H1 (cell line): ENCODE measurements around the gene RFX5. TPM values are rescaled to one million over a fixed set of nuclear protein-coding genes. Genes with fewer than 3 reads are reported as not detected.

Experiments
- CTCF ChIA-PET: fragments of 300-600 bp; sonication (Branson Sonifier 250); formaldehyde crosslinking; loops from one replicate; lab custom pipeline; 2021; ENCODE audit not compliant: partially characterized antibody; lab: Charles Lee
- POLR2A ChIA-PET: fragments of 300-600 bp; sonication (Branson Sonifier 250); formaldehyde crosslinking; loops from one replicate; lab custom pipeline; 2021; ENCODE audit warnings: inconsistent platforms; ENCODE audit not compliant: partially characterized antibody; lab: Charles Lee
- DNase-seq, 2 experiments: peaks; one replicate each; pipeline versions ENCODE4 v3.0.0 to v3.0.0-alpha.2; 2010 to 2022; ENCODE audit warnings: low spot score in 2 of 2, low read depth in 1 of 2, mixed read lengths in 1 of 2
- FAIRE-seq: peaks from 2 replicates; lab custom pipeline; 2011; peaks lifted over from hg19 to GRCh38; lab: Jason Lieb, UNC
- H2AFZ ChIP-seq: 2 replicates; pipeline ENCODE4 v1.8.1; 2012; ENCODE audit warnings: low read length, inconsistent platforms
- H2AK5ac ChIP-seq: 2 replicates; pipeline ENCODE4 v1.6.1; 2013; ENCODE audit warnings: low read depth, low read length
- H2BK120ac ChIP-seq: replicated peaks from 2 replicates; pipeline ENCODE3; 2013; ENCODE audit warnings: low read depth, low read length, inconsistent platforms
- H2BK12ac ChIP-seq: 2 replicates; pipeline ENCODE4 v1.6.1; 2013; ENCODE audit warnings: low read depth, low read length
- H2BK15ac ChIP-seq: 2 replicates; pipeline ENCODE4 v1.6.1; 2013; ENCODE audit warnings: low read length
- H2BK20ac ChIP-seq: 2 replicates; pipeline ENCODE4 v1.6.1; 2013; ENCODE audit warnings: low read length
- H2BK5ac ChIP-seq: 2 replicates; pipeline ENCODE4 v1.6.1; 2013; ENCODE audit warnings: low read depth, low read length
- H3K14ac ChIP-seq: 2 replicates; pipeline ENCODE4 v1.6.1; 2013; ENCODE audit warnings: inconsistent platforms; ENCODE audit not compliant: insufficient read length
- H3K18ac ChIP-seq: 2 replicates; pipeline ENCODE4 v1.6.1; 2013; ENCODE audit warnings: low read length; ENCODE audit errors: extremely low read depth
- H3K23ac ChIP-seq: 2 replicates; pipeline ENCODE4 v1.6.1; 2013; ENCODE audit warnings: inconsistent platforms; ENCODE audit not compliant: insufficient read length
- H3K23me2 ChIP-seq: 2 replicates; pipeline ENCODE4 v1.6.1; 2013; ENCODE audit warnings: low read depth, low read length
- H3K27ac ChIP-seq: 2 replicates; pipeline ENCODE4 v1.6.1; 2011; ENCODE audit warnings: low read depth, low read length, inconsistent platforms
- H3K27me3 ChIP-seq, 4 experiments: replicated peaks in 1 of 4; 1 replicate in 1 of 4; 2 replicates in 3 of 4; pipeline versions ENCODE4 v1.6.1 to v1.8.1; 2011 to 2013; ENCODE audit warnings: low read length in 3 of 4, mild to moderate bottlenecking in 3 of 4, inconsistent platforms in 2 of 4, mixed read lengths in 2 of 4, moderate library complexity in 1 of 4; ENCODE audit not compliant: control insufficient read depth in 3 of 4, insufficient read depth in 3 of 4; ENCODE audit errors: extremely low read depth in 1 of 4
- H3K36me3 ChIP-seq, 4 experiments: 2 replicates each; pipeline versions ENCODE4 v1.6.1 to v1.8.1; 2011 to 2013; ENCODE audit warnings: mild to moderate bottlenecking in 4 of 4, low read length in 3 of 4, moderate library complexity in 2 of 4, control low read depth in 1 of 4, inconsistent platforms in 1 of 4; ENCODE audit not compliant: insufficient read depth in 4 of 4, control insufficient read depth in 2 of 4
- H3K4ac ChIP-seq: replicated peaks from 2 replicates; pipeline ENCODE3; 2013; ENCODE audit warnings: low read length, low read depth, mixed read lengths, inconsistent platforms; ENCODE audit not compliant: insufficient read length
- H3K4me1 ChIP-seq, 4 experiments: replicated peaks in 1 of 4; 1 replicate in 1 of 4; 2 replicates in 3 of 4; pipeline versions ENCODE4 v1.6.1 to v1.8.1; 2011 to 2013; ENCODE audit warnings: low read length in 3 of 4, inconsistent platforms in 2 of 4, mixed read lengths in 1 of 4; ENCODE audit not compliant: insufficient read depth in 4 of 4, control insufficient read depth in 3 of 4
- H3K4me2 ChIP-seq, 2 experiments: 2 replicates each; pipeline versions ENCODE4 v1.6.1 to v1.8.1; 2011 to 2013; ENCODE audit warnings: low read depth in 2 of 2, low read length in 2 of 2, control low read depth in 1 of 2, inconsistent platforms in 1 of 2, mild to moderate bottlenecking in 1 of 2; ENCODE audit not compliant: insufficient read depth in 1 of 2
- H3K4me3 ChIP-seq, 4 experiments: fragments of 200-600, 300-600 bp in 1 of 4; sonication (generic), shearing (Covaris generic), sonication (Bioruptor Twin) in 1 of 4; 2 replicates each; pipeline versions ENCODE4 v1.5.1 to v1.8.1; 2011 to 2016; ENCODE audit warnings: low read length in 4 of 4, low read depth in 3 of 4, control low read depth in 2 of 4, inconsistent platforms in 2 of 4, mild to moderate bottlenecking in 2 of 4, mixed read lengths in 1 of 4, moderate library complexity in 1 of 4; ENCODE audit not compliant: insufficient read depth in 2 of 4; ENCODE audit errors: extremely low read depth in 1 of 4
- H3K56ac ChIP-seq: replicated peaks from 2 replicates; pipeline ENCODE3; 2013; ENCODE audit warnings: low read depth, mild to moderate bottlenecking, mixed read lengths, low read length, inconsistent platforms; ENCODE audit not compliant: insufficient read length
- H3K79me1 ChIP-seq: 2 replicates; pipeline ENCODE4 v1.6.1; 2013; ENCODE audit warnings: low read depth, low read length, control low read depth
- H3K79me2 ChIP-seq, 2 experiments: 2 replicates each; pipeline versions ENCODE4 v1.6.1 to v1.8.1; 2012 to 2013; ENCODE audit warnings: low read length in 2 of 2, mild to moderate bottlenecking in 2 of 2, inconsistent platforms in 1 of 2; ENCODE audit not compliant: insufficient read depth in 2 of 2, control insufficient read depth in 1 of 2
- H3K9ac ChIP-seq, 4 experiments: replicated peaks in 1 of 4; 1 replicate in 1 of 4; 2 replicates in 3 of 4; pipeline versions ENCODE4 v1.6.1 to v1.8.1; 2011 to 2013; ENCODE audit warnings: low read depth in 3 of 4, low read length in 3 of 4, control low read depth in 2 of 4, mild to moderate bottlenecking in 2 of 4, moderate library complexity in 2 of 4, inconsistent platforms in 1 of 4; ENCODE audit errors: extremely low read depth in 1 of 4
- H3K9me3 ChIP-seq, 2 experiments: 2 replicates each; pipeline versions ENCODE4 v1.6.1 to v1.8.1; 2012 to 2013; ENCODE audit warnings: mild to moderate bottlenecking in 2 of 2, moderate library complexity in 2 of 2, control low read depth in 1 of 2, inconsistent platforms in 1 of 2, low read depth in 1 of 2, low read length in 1 of 2, mixed read lengths in 1 of 2; ENCODE audit not compliant: insufficient read depth in 2 of 2
- H4K20me1 ChIP-seq, 2 experiments: replicated peaks in 1 of 2; 2 replicates each; pipeline versions ENCODE3 to v1.8.1; 2011 to 2013; ENCODE audit warnings: inconsistent platforms in 2 of 2, low read length in 2 of 2, mild to moderate bottlenecking in 1 of 2; ENCODE audit not compliant: insufficient read depth in 2 of 2, control insufficient read depth in 1 of 2
- H4K5ac ChIP-seq: 2 replicates; pipeline ENCODE4 v1.6.1; 2013; ENCODE audit warnings: low read length, low read depth, mixed read lengths, inconsistent platforms; ENCODE audit not compliant: insufficient read length
- H4K8ac ChIP-seq: 2 replicates; pipeline ENCODE4 v1.8.0; 2013; ENCODE audit warnings: mild to moderate bottlenecking, moderate library complexity, low read length, inconsistent platforms; ENCODE audit not compliant: insufficient read depth; ENCODE audit errors: extremely low read depth
- H4K91ac ChIP-seq: replicated peaks from 2 replicates; pipeline ENCODE3; 2013; ENCODE audit warnings: low read length, mixed read lengths, inconsistent platforms; ENCODE audit not compliant: insufficient read length
- BRCA1 ChIP-seq: IDR thresholded peaks from 2 replicates; pipeline ENCODE4 v1.6.1; 2012; ENCODE audit warnings: low read depth, low read length, improper control_type of control experiment
- E2F6 ChIP-seq: IDR thresholded peaks from 2 replicates; pipeline ENCODE4 v1.6.1; 2012; ENCODE audit warnings: inconsistent platforms
- NRF1 ChIP-seq: IDR thresholded peaks from 2 replicates; pipeline ENCODE4 v1.6.1; 2011; ENCODE audit warnings: mild to moderate bottlenecking, low read depth, low read length, improper control_type of control experiment
- SIX5 ChIP-seq: IDR thresholded peaks from 2 replicates; pipeline ENCODE4 v1.6.1; 2011; ENCODE audit warnings: mild to moderate bottlenecking, low read depth, low read length
- polyA plus RNA-seq, 7 experiments: library from polyadenylated mRNA; depleted of rRNA in 3 of 7; stranded (reverse) in 5 of 7; unstranded in 2 of 7; fragments of >200 nt in 5 of 7; fragments of 200-250 nt in 2 of 7; gene quantifications; 1 replicate in 5 of 7; 2 replicates in 1 of 7; 4 replicates in 1 of 7; pipeline versions ENCODE4 v1.2.1 to v1.2.3, GENCODE V29; 2011 to 2013; ENCODE audit warnings: missing spikeins in 2 of 7, mixed read lengths in 2 of 7
- total RNA-seq: library from RNA; stranded (reverse); fragmentation: NEBNext Ultra II Directional; extraction: Animal tissue kit (Norgen Biotek cat#: 25700); gene quantifications from 2 replicates; pipeline ENCODE4 v1.2.1, GENCODE V29; 2021

RFX5 gene
- total and polyA plus RNA-seq, 2 of the 8 experiments (the other 6 are each of a cell fraction or from before 2014, with no cell fraction given), result 27.8 to 59.7 TPM

GRCh38 chr1:151361883-151362282 lies 14.8 kb upstream of the RFX5 start:
- POLR2A ChIA-PET, result interaction anchor here (1.2 to 1.4 kb wide), 2 partner anchors 9 to 25 kb away, joined by 3 to 4 read pairs; no protein-coding TSS in a partner anchor
- Histone ChIP-seq H3K9me3 (peaks cover 10 to 15% of the 10 kb centered on the region in 2 experiments), H3K9ac (no peak overlapping the region), H2BK15ac (no peak overlapping the region), H2BK5ac (no peak overlapping the region), H4K5ac (no peak overlapping the region), H4K20me1 (no peaks in the 10 kb centered on the region), H3K27ac (no peak overlapping the region), H3K79me2 (no peaks in the 10 kb centered on the region), H3K4me2 (no peak overlapping the region), H3K4me1 (no peaks in the 10 kb centered on the region), H2BK12ac (no peak overlapping the region), H4K91ac (no peak overlapping the region), H2AK5ac (no peak overlapping the region), H2BK120ac (no peak overlapping the region), H3K4me3 (no peak overlapping the region), H3K56ac (no peak overlapping the region), H3K23me2 (no peaks in the 10 kb centered on the region), H2AFZ (no peak overlapping the region), H3K79me1 (no peaks in the 10 kb centered on the region), H3K23ac (no peak overlapping the region), H3K4ac (no peak overlapping the region), H2BK20ac (no peak overlapping the region), H3K36me3 (peaks cover 0 to 9% (median 0%) of the 10 kb centered on the region in 4 experiments; a peak in 2 of 8 replicates), H3K27me3 (no peaks in the 10 kb centered on the region), H4K8ac (no peak overlapping the region), H3K18ac (no peak overlapping the region), H3K14ac (no peak overlapping the region)
- FAIRE-seq (no peak), DNase-seq (no peak)
- CTCF ChIA-PET, result no interaction called here
- TF ChIP-seq NRF1, result no peak
- TF ChIP-seq SIX5, result no peak
- no peak for TF ChIP-seq E2F6
- no peak for TF ChIP-seq BRCA1
